GM21737 (cell line): Measurements from ENCODE around the gene RNF166.

ENCODE experiments used
- ATAC-seq: cut with Tn5 transposase; IDR thresholded peaks from one replicate; pipeline ENCODE4 v1.9.1; 2021; ENCODE audit warnings: mild to moderate bottlenecking, moderate library complexity; ENCODE audit not compliant: unreplicated experiment

Gene RNF166

DNA sequence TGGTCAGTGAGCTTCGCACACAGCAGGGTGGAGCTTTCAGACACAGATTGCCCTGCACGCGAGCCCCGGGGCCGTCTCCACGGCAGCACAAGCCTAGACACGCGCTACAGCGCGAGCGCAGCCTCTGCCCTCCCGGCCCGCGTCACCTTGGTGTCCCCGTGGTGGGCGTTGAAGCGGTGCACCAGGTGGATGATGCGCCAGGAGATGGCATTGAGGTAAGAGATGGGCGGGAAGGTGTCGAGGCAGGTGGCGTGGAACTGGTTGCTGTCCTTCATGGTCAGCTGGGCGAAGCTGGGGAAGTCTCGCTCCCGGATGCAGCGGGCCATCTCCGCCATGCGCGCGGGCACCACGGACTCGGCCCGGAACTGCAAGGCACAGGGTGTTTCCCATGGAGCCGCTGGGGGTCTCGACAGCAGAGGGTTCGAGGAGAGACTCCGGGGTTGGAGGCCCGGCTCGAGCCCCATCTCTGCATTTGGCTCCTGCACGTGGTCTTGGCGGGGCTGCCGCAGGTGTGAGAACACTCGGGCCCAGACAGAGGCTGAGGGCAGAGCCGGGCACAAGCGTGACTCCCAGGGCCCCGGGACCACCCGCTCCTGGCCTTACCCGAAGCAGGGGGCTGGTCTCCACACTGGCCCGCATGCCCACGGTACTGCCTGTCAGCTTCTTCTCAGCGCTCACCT, 51.0 kb downstream of the RNF166 start:
- ATAC-seq, result no peak

DNA sequence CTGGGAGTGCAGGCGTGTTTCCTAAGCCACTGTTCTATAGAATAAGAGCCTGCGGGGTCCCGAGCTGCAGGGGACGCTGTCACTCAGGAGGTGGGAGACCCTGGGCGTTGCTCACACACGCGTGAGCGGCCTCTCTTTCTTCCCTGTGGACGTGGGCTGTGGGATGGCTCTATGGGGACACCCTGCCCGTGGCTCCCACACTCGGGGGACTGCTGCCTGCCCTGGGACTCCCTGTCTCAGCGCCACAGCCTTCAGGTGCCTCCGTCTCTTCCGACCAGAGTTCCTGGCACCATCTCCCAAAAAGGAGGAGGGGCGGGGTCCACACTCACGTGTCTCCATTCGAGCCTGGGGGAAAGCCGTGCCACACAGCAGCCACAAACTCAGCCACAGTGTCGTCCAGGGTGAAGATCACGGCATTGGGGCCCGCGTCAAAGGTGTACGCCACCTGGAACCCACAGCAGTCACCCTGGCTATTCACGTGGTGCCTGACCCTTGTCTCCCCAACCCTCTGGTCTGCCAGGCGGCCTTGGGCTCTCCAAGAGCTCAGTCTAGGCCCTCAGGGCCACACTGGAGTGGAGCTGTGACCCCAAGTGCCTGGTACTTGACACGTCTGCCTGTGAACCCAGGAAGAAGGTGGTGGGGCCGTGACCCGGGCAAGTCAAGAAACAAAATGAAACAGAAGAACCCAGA, 51.7 kb downstream of the RNF166 start:
- ATAC-seq, result no peak

GRCh38 chr16:88653596-88654362, 52.4 kb downstream of the RNF166 start:
- ATAC-seq, result no peak

- ATAC-seq, result no peak
Observed at GRCh38 chr16:88653101-88653500, 53.1 kb downstream of the RNF166 start.

DNA sequence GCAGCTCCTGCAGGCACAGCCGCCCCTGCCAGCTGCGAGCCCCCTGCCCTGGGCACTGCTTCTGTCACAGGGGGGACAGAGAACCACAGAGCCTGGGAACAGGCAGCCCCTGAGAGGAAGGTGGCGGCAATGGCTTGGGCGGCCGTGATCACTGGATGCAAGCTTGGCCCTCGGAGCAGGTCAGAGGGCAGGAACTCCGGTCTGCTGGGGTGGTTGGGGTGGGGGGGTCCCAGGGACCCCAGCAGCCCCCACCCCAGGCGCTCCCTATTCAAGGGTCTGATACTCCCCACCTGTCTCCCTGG, 53.5 kb downstream of the RNF166 start:
- ATAC-seq, result no peak

- no peak for ATAC-seq
Observed at GRCh38 chr16:88651989-88652761, 54.0 kb downstream of the RNF166 start.

DNA sequence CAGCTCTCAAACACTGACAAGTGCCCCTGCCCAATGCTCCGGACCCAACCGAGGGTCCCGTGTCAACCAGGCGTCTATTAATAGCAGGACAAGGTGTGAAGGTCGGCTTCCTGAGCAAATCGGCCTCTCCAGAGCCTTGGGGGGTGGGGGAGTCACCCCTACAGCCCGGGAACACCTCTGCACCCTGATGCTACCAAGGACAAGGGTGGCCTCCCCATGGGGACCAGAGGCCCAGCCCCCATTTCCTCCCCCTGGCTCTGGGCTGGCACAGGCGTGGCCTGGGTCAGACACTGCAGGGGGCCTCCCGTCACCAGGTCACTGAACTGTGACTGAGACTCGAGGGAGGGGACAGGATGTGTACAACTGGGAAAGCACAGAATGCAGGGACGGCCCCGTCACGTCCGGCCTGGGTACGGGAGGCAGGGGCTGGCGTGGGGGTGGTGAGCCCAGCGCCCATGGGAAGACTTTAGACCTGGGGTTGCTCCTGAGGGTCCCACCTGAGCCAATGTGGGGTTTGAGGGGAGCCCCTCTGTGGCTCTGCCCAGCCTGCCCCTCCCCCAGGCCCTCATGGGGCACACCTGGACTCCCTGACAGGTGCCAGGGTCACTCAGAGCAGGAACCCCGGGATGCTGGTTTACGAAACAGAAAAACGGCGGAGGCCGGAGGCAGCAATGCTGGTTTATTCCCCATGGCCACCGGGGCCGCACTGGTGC, 54.8 kb downstream of the RNF166 start:
- ATAC-seq, result peak; percentile 66

GRCh38 chr16:88650749-88651275, 55.4 kb downstream of the RNF166 start, which contains the start of gene CYBA:
TSS of gene CYBA (minus strand) at chr16:88651053. CDS start at chr16:88651013, 40 bp downstream.
- peak; percentile 57 for ATAC-seq

DNA sequence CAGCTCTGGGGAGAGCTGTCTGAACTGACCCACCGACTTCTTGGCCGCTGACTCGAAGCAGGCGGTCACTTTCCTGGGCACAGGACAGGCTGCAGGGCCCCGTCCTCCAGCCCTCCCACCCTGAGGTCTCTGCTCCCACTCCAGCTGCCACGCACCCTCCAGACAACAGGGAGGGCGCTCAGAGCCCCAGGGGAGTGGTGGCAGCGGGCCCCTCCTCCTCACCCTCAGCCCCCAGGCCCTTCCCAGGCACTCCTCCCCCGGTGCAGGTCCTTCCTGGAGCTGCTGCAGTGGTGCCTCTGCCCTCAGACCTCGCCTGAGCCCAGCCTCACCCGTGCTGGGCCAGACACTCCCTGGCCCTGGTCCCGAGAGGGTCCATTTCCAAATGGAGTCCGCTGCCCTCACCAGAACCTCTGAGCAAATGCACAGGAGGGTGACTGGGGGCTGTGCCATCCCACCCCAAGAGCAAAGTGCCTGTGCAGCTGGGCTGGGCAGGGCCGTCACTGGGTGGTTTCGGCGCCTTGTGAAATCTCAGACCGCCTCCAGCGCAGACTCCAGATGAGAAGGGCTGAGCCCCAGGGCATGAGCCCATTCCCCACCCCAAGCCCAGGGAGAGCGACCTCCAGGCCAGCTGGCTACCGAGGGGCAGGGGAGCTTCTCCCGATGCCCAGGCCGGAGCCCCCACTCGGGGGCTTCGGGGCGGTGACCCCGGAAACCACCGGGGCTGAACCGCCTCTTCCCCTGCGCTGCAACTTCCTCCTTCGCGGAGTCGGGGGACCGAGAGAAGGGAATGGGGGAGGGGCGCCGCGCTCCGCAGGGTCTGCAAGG, 56.1 kb downstream of the RNF166 start:
- ATAC-seq, result peak; percentile 5

- no peak for ATAC-seq
Observed at GRCh38 chr16:88649195-88649923, 56.8 kb downstream of the RNF166 start.

DNA sequence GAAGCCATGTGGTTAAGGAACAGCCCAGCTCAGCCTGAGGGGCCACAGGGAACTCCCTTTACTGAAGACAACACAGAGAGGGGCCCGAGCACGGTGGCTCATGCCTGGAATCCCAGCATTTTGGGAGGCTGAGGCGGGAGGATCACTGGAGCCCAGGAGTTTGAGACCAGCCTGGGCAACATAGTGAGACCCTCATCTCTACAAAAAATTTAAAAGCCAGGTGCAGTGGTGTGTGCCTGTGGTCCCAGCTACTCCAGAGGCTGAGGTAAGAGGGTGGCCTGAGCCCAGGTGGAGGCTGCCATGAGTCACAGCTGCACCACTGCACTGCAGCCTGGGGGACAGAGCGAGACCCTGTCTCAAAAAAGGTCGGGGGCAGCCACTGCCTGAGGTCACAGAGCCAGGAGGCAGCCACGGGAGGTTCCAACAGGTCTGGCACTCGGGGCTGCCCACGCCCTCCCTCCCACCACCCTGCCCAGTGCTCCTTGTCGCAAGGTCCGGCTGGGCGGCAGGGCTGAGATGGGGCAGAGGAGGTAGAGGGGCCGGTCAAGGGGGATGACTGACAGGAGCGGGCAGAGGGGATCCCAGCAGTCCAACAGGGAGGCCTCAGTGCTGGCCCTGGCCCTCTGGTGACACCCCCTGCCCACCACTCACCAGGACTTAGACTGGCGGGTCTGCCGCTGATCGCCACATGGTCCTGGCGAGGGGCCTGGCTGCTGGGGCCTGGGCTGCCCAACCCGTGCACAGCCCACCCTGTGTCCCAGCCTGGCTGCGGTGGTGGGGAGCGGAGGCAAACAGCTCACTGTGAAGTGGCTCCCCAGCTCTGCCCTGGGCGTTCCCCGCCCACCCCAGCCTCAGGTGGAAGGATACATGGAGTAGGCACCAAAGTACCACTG, 58.8 kb downstream of the RNF166 start:
- no peak for ATAC-seq
